NCI-H345 (cell line): ENCODE results near the gene TFDP1.
"Not testable (repeated sequence)": the region's sequence is repeated elsewhere in the genome, so short reads cannot be mapped to it uniquely, and the experiment has no call there.

Experiments
- DNase-seq: peaks from one replicate; lab custom pipeline; 2025; lab: John Stamatoyannopoulos, UW

The TFDP1 gene

GRCh38 chr13:113617961-113618360 is 33.4 kb downstream of the TFDP1 start:
- no peak for DNase-seq

GRCh38 chr13:113618455-113618854 is 33.9 kb downstream of the TFDP1 start:
- no peak for DNase-seq

- no peak for DNase-seq
These were observed 35.7 kb downstream of the TFDP1 start for GRCh38 chr13:113620036-113620796.

GRCh38 chr13:113621046-113621445 is 36.5 kb downstream of the TFDP1 start:
- DNase-seq, result no peak

- DNase-seq, result not testable (repeated sequence)
These were observed 36.9 kb downstream of the TFDP1 start for GRCh38 chr13:113621498-113621897.

GRCh38 chr13:113621986-113622550 is 37.5 kb downstream of the TFDP1 start:
- not testable (repeated sequence) for DNase-seq

GRCh38 chr13:113622791-113623490 is 38.4 kb downstream of the TFDP1 start:
- DNase-seq, result no peak

- no peak for DNase-seq
These were observed 39.1 kb downstream of the TFDP1 start for GRCh38 chr13:113623491-113624234.

GRCh38 chr13:113624235-113624587 is 39.7 kb downstream of the TFDP1 start:
- no peak for DNase-seq

- not testable (repeated sequence) for DNase-seq
These were observed 40.2 kb downstream of the TFDP1 start for GRCh38 chr13:113624640-113625304.

GRCh38 chr13:113625965-113626721 is 41.6 kb downstream of the TFDP1 start:
- no peak for DNase-seq

- DNase-seq, result no peak
These were observed 42.6 kb downstream of the TFDP1 start for GRCh38 chr13:113627136-113627535.

GRCh38 chr13:113628291-113629270 is 44.0 kb downstream of the TFDP1 start:
- peak; percentile 26 for DNase-seq

- peak; percentile 78 for DNase-seq
These were observed 45.3 kb downstream of the TFDP1 start for GRCh38 chr13:113629866-113630265.

- peak; percentile 73 for DNase-seq
These were observed 45.7 kb downstream of the TFDP1 start for GRCh38 chr13:113630296-113630695.

- DNase-seq, result peak; percentile 85
These were observed 46.3 kb downstream of the TFDP1 start for GRCh38 chr13:113630804-113631203.

GRCh38 chr13:113631341-113632095 is 47.0 kb downstream of the TFDP1 start:
- peak; percentile 68 for DNase-seq

- no peak for DNase-seq
These were observed 48.3 kb downstream of the TFDP1 start for GRCh38 chr13:113632706-113633484.
